Activated CD8-positive, alpha-beta T cell treated with anti-CD3 and anti-CD28 coated beads for 36 hours (primary cell): Measurements from ENCODE around the gene ZNF556. TPM values are rescaled to one million over a fixed set of nuclear protein-coding genes. Genes with fewer than 3 reads are reported as not detected.
A peak's percentile ranks its signal among the peaks of the same experiment; 100 is the strongest.
"Not testable (repeated sequence)": the region's sequence is repeated elsewhere in the genome, so short reads cannot be mapped to it uniquely, and the experiment has no call there.

ENCODE experiments used
- ATAC-seq: fragments of 200-7000 bp; cut with Tn5 transposase; one replicate; pipeline ENCODE4 v1.10.0; 2021; ENCODE audit warnings: mild to moderate bottlenecking, moderate library complexity
- CTCF ChIA-PET: fragments of 350-600 bp; sonication (Branson Sonifier 250); formaldehyde crosslinking; loops from one replicate; lab custom pipeline; 2021; ENCODE audit warnings: antibody characterized with exemption; lab: Charles Lee
- POLR2A ChIA-PET: fragments of 350-600 bp; sonication (Branson Sonifier 250); formaldehyde crosslinking; loops from one replicate; lab custom pipeline; 2021; ENCODE audit warnings: antibody characterized with exemption; lab: Charles Lee
- DNase-seq: peaks from one replicate; pipeline ENCODE4 v3.0.0-alpha.2; 2020
- H3K27ac Mint-ChIP-seq: one replicate; pipeline ENCODE4 v1.8.0; 2021; ENCODE audit warnings: mild to moderate bottlenecking, mixed read lengths
- H3K27me3 Mint-ChIP-seq: one replicate; pipeline ENCODE4 v1.8.0; 2021; ENCODE audit warnings: mixed read lengths
- H3K36me3 Mint-ChIP-seq: one replicate; pipeline ENCODE4 v1.8.0; 2021; ENCODE audit warnings: low read depth, mixed read lengths
- H3K4me1 Mint-ChIP-seq: one replicate; pipeline ENCODE4 v1.8.0; 2021; ENCODE audit warnings: low read depth, mixed read lengths
- H3K4me3 Mint-ChIP-seq: one replicate; pipeline ENCODE4 v1.8.0; 2021; ENCODE audit warnings: mild to moderate bottlenecking, moderate library complexity, mixed read lengths
- H3K9me3 Mint-ChIP-seq: one replicate; pipeline ENCODE4 v1.8.0; 2021; ENCODE audit warnings: mixed read lengths
- intact Hi-C: fragments of 100-400 bp; cut with micrococcal nuclease; formaldehyde crosslinking; loops from one replicate; pipeline ENCODE4 v1.10.0; 2022
- total RNA-seq, 2 experiments: library from RNA; stranded (reverse); gene quantifications; one replicate each; pipeline ENCODE4 v1.2.3, GENCODE V29; 2021
- TF ChIP-seq, protein P1 (sequence below): fragments of 200-600 bp; IDR thresholded peaks from one replicate; pipeline ENCODE4 v1.8.0; 2022; ENCODE audit warnings: antibody characterized with exemption, mild to moderate bottlenecking

Gene ZNF556
- total RNA-seq, 2 experiments from 2014 or later = not detected

GRCh38 chr19:2888731-2889224 is 21.6 kb downstream of the ZNF556 start:
- ChIA-PET POLR2A (interaction anchor here (1.1 kb wide), 1 partner anchor 24 kb away, joined by 3 read pairs; no protein-coding TSS in a partner anchor), CTCF (interaction anchor here (0.8 to 2.1 kb wide), 5 partner anchors 35 to 350 kb away, joined by 3 to 12 read pairs (median 3); partner anchors contain the start of gene ZNF554)
- TF ChIP-seq, protein P1, sequence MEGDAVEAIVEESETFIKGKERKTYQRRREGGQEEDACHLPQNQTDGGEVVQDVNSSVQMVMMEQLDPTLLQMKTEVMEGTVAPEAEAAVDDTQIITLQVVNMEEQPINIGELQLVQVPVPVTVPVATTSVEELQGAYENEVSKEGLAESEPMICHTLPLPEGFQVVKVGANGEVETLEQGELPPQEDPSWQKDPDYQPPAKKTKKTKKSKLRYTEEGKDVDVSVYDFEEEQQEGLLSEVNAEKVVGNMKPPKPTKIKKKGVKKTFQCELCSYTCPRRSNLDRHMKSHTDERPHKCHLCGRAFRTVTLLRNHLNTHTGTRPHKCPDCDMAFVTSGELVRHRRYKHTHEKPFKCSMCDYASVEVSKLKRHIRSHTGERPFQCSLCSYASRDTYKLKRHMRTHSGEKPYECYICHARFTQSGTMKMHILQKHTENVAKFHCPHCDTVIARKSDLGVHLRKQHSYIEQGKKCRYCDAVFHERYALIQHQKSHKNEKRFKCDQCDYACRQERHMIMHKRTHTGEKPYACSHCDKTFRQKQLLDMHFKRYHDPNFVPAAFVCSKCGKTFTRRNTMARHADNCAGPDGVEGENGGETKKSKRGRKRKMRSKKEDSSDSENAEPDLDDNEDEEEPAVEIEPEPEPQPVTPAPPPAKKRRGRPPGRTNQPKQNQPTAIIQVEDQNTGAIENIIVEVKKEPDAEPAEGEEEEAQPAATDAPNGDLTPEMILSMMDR = no peak
- ATAC-seq = peak; percentile 74
- Mint-ChIP-seq H3K27me3 (peaks cover 3% of the 10 kb centered on the region), H3K36me3 (no peaks in the 10 kb centered on the region), H3K27ac (peak overlapping the region; percentile 49), H3K4me3 (peak overlapping the region; percentile 38), H3K9me3 (no peaks in the 10 kb centered on the region), H3K4me1 (peaks cover 11% of the 10 kb centered on the region)
- peak; percentile 54 for DNase-seq
- intact Hi-C loops = no loop called here

GRCh38 chr19:2890531-2890930 is 23.4 kb downstream of the ZNF556 start:
- POLR2A ChIA-PET, intact Hi-C loops, DNase-seq, H3K27me3 Mint-ChIP-seq, H3K4me3 Mint-ChIP-seq, H3K27ac Mint-ChIP-seq, H3K36me3 Mint-ChIP-seq, H3K9me3 Mint-ChIP-seq, ATAC-seq: not testable (repeated sequence)
- CTCF ChIA-PET = interaction anchor here (1.0 kb wide), 1 partner anchor 187 kb away, joined by 3 read pairs; no protein-coding TSS in a partner anchor
- H3K4me1 Mint-ChIP-seq = peaks cover 11% of the 10 kb centered on the region

DNA sequence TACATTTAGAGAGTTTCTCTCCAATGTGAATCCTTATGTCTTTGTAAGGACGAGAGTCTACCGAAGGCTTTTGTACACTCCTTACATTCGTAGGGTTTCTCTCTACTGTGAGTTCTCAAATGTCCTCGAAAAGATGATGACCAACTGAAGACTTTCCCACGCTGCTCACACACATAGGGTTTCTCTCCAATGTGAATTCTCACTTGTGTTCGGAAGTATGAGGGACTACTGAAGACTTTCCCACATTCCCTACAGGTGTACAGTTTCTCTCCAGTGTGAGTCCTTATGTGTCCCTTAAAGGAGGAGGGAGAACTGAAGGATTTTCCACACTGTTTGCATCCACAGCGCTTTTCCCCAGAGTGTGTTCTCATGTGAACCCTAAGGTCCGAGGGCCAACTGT is 29.6 kb downstream of the ZNF556 start:
- DNase-seq (no peak), ATAC-seq (no peak)
- POLR2A ChIA-PET = no interaction called here
- Mint-ChIP-seq H3K36me3 (peaks cover 4% of the 10 kb centered on the region), H3K27ac (no peak overlapping the region), H3K27me3 (peaks cover 1% of the 10 kb centered on the region), H3K9me3 (peaks cover 13% of the 10 kb centered on the region), H3K4me1 (peaks cover 7% of the 10 kb centered on the region), H3K4me3 (no peak overlapping the region)
- TF ChIP-seq, protein P1 = no peak
- intact Hi-C loops = no loop called here
- CTCF ChIA-PET = interaction anchor here (1.8 kb wide), 1 partner anchor 9 kb away, joined by 8 read pairs; no protein-coding TSS in a partner anchor

DNA sequence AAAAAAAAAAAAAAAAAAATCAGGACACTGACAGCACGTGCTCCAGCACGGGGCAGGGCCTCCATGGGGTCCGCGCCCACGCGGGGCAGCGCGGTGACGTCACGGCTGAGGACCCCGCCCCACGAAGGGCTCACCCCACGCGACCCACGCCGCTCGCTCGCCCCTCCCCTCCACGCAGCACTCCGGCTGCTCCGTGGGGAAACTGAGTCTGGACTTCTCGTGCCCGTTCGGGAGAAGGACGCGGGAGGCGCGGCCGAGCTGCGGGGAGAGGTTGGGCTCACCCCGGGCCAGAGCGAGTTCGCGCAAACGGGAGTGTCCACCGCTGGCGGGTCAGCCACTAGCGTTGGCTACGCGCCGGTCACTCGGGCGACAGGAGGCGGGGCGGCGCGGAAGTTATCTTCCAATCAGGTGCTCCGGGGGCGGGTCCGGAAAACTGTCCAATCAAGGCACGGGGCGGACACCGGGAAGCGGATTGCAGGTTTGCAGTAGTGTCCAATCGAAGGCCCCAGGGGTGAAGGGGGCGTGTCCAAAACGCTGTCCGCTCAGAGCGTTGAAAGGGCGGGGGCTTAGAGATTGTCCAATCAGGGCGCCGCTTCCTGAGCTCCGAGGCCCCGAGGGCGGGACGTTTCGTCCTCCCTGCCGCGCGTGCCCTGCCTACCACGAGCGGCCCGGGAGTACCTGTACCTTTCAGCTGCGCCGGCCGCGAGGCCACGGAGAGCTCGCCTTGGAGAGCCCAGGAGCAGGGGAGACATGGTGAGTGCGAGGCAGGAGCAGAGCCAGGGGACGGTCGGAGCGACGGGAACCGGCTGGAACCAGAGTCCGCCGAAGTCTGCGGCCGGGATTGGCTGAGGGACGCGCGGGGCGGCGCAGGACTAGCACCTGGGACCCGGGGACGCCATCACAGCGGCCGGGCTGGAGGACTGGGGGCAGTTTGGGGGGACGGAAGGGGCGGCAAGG is 33.4 kb downstream of the ZNF556 start, which contains the start of gene ZNF57:
TSS of gene ZNF57 (plus strand) at position 633 of the 957 bp plus-strand sequence. CDS start at position 751, 118 bp downstream.
- Mint-ChIP-seq H3K36me3 (peaks cover 4% of the 10 kb centered on the region), H3K27me3 (no peaks in the 10 kb centered on the region), H3K9me3 (peaks cover 13% of the 10 kb centered on the region), H3K4me1 (peaks cover 21% of the 10 kb centered on the region), H3K27ac (peak within 1 kb of the TSS; percentile 96), H3K4me3 (peak within 1 kb of the TSS; percentile 96)
- intact Hi-C loops = no loop called here
- DNase-seq (peak; percentile 100), ATAC-seq (peak; percentile 99)
- TF ChIP-seq, protein P1 = no peak
- POLR2A ChIA-PET = interaction anchor here (1.0 to 1.1 kb wide), 2 partner anchors 199 to 424 kb away, joined by 3 to 4 read pairs; no protein-coding TSS in a partner anchor
- CTCF ChIA-PET = interaction anchor here (0.7 to 1.9 kb wide), 5 partner anchors 23 to 252 kb away, joined by 3 to 6 read pairs (median 5); partner anchors contain the start of gene ZNF555

DNA sequence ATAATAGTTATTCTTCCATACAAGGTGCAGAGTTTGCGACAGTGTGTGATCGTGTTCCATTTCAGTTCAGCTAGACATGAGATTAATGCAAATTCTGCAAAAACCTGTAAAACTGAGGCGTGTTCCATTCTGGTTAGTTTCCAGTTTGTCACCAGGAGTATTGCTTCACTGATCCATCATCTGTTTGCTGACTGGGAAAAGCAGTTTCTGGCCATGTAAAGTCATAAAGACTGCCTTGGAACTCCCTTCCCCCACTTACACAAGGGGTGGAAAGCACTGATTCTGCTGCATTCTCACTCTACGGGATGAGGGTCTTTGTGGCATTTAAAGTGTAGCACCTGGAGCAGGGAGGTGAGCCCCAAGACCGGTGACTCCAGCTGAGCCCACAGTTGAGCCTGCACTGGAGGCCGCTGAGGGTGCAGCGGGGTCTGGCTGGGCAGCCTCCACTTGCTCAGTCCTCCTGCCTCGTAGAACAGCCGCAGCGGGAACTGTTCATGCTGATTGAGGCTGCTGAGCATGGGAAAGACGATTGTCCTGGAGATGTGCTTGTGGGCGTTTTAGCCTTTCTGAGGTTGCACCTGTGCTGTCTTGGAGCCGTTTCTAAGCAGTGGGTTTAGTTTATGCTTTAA is 35.6 kb downstream of the ZNF556 start:
- H3K27me3 Mint-ChIP-seq = no peaks in the 10 kb centered on the region
- peaks cover 32% of the 10 kb centered on the region for H3K4me1 Mint-ChIP-seq
- peaks cover 4% of the 10 kb centered on the region for H3K36me3 Mint-ChIP-seq
- H3K4me3 Mint-ChIP-seq = peak overlapping the region; percentile 96
- intact Hi-C loops = no loop called here
- DNase-seq (no peak), ATAC-seq (no peak)
- POLR2A ChIA-PET = interaction anchor here (0.6 to 0.7 kb wide), 2 partner anchors 18 to 437 kb away, joined by 3 read pairs; no protein-coding TSS in a partner anchor
- TF ChIP-seq, protein P1 = no peak
- H3K9me3 Mint-ChIP-seq = peaks cover 2% of the 10 kb centered on the region
- CTCF ChIA-PET = no interaction called here
- no peak overlapping the region for H3K27ac Mint-ChIP-seq

DNA sequence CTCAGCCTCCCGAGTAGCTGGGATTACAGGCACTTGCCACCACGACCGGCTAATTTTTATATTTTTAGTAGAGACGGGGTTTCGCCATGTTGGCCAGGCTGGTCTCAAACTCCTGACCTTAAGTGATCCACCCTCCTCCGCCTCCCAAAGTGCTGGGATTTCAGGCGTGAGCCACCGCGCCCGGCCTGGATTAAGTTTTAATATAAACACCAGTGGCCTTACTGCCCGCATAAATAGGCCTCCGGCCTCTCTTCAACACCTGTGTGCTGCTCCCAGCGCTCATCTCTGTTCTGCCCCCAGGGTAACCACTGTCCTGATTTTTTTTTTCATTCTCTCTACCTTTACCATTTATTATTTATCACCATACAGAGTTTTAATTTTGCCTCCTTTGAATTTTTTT is 36.2 kb downstream of the ZNF556 start:
- CTCF ChIA-PET = interaction anchor here (1.0 to 1.1 kb wide), 2 partner anchors 16 to 49 kb away, joined by 3 to 4 read pairs; no protein-coding TSS in a partner anchor
- intact Hi-C loops, H3K27me3 Mint-ChIP-seq, H3K36me3 Mint-ChIP-seq, H3K27ac Mint-ChIP-seq, H3K9me3 Mint-ChIP-seq, ATAC-seq, POLR2A ChIA-PET, DNase-seq, H3K4me3 Mint-ChIP-seq: not testable (repeated sequence)
- peaks cover 32% of the 10 kb centered on the region for H3K4me1 Mint-ChIP-seq
